ENCODE measurements around the gene MOCS3.
"Not testable (repeated sequence)": the region's sequence is repeated elsewhere in the genome, so short reads cannot be mapped to it uniquely, and the experiment has no call there.

The MOCS3 gene

DNA sequence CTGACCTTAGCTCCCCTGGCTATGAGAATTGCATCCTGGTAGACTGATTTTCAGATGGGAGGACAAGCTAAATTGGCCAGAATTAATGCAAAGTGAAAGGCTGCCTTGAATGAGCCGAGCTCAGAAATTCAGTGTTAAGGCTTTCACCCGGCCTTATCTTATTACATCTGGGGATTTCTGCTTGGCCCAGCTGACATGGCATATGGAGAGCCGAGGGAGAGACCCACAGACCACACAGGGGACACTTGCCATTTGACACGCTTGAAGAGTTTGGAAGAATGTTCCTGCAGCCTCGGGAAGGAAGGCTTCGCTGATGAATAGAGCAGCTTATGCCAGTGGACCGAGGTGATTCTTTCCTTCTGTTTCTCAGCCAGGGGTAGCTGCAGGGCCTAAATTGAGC, 9.0 kb downstream of the MOCS3 start:
- no peak for DNase-seq (ENCODE audit: extremely low spot score)
- ChIA-PET CTCF (interaction anchor here (1.1 to 7.1 kb wide), 6 partner anchors 15 to 176 kb away, joined by 3 to 55 read pairs (median 4); partner anchors contain the start of genes ADNP and BCAS4), POLR2A (no interaction called here)
- TF ChIP-seq, protein P1, sequence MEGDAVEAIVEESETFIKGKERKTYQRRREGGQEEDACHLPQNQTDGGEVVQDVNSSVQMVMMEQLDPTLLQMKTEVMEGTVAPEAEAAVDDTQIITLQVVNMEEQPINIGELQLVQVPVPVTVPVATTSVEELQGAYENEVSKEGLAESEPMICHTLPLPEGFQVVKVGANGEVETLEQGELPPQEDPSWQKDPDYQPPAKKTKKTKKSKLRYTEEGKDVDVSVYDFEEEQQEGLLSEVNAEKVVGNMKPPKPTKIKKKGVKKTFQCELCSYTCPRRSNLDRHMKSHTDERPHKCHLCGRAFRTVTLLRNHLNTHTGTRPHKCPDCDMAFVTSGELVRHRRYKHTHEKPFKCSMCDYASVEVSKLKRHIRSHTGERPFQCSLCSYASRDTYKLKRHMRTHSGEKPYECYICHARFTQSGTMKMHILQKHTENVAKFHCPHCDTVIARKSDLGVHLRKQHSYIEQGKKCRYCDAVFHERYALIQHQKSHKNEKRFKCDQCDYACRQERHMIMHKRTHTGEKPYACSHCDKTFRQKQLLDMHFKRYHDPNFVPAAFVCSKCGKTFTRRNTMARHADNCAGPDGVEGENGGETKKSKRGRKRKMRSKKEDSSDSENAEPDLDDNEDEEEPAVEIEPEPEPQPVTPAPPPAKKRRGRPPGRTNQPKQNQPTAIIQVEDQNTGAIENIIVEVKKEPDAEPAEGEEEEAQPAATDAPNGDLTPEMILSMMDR (IDR thresholded peaks at IDR 0.05; ENCODE audit: control extremely low read depth, extremely low read depth, low read depth, missing control alignments), result no peak

DNA sequence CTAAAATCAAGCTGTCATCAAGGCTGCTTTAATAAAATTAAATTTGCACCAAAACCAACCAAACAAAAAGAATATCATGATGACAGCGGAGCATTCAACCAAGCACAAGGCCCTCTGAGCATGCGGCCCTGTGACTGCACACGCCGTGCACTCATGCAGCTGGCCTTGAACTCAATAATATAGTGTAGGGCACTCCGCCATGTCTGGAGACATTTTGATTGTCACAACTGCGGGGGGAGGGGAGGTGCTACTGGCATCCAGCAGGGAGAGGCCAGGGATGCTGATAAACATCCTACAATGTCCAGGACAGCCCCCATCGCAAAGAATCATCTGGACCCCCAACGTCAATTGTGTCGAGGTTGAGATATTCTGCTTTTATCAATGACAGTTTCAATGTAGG, 9.7 kb downstream of the MOCS3 start:
- ChIA-PET CTCF (interaction anchor here (1.4 to 7.1 kb wide), 4 partner anchors 14 to 177 kb away, joined by 4 to 55 read pairs (median 4); partner anchors contain the start of gene BCAS4), POLR2A (no interaction called here)
- no peak for DNase-seq (ENCODE audit: extremely low spot score)
- TF ChIP-seq, protein P1 (IDR thresholded peaks at IDR 0.05; ENCODE audit: control extremely low read depth, extremely low read depth, low read depth, missing control alignments), result no peak

DNA sequence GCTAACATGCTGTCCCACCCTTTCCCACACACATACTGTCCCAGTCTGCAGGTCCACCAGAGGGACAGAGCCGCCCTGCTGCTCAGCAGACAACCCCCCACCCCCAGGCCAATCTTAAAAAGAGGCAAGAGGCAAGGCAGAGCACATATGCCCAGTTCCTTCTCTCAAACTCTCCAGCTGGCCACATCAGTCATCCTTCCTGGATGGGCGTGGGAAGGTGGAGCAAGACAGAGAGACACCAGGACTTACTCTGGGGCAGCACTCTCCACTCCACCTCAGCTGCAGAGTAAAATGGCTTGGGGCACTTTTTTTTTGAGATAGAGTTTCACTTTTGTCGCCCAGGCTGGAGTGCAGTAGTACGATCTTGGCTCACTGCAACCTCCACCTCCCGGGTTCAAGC, 10.8 kb downstream of the MOCS3 start:
- TF ChIP-seq, protein P1 (IDR thresholded peaks at IDR 0.05; ENCODE audit: control extremely low read depth, extremely low read depth, low read depth, missing control alignments), result no peak
- no peak for DNase-seq (ENCODE audit: extremely low spot score)
- POLR2A ChIA-PET, result no interaction called here
- CTCF ChIA-PET, result interaction anchor here (0.9 to 7.1 kb wide), 2 partner anchors 13 to 18 kb away, joined by 3 to 55 read pairs; no protein-coding TSS in a partner anchor

DNA sequence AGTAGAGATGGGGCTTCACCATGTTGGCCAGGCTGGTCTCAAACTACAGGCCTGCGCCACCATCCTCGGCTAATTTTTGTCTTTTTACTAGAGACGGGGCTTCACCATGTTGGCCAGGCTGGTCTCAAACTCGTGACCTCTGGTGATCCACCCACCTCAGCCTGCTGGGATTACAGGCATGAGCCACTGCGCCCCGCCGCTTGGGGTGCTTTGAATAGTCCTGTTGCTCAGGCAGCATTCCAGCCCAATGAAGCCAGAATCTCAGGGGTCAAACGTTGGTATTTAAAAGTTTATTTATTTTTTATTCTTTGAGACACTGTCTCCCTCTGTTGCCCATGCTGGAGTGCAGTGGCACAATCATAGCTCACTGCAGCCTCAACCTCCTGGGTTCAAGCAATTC, 11.3 kb downstream of the MOCS3 start:
- CTCF ChIA-PET, result interaction anchor here (0.9 to 7.1 kb wide), 2 partner anchors 13 to 17 kb away, joined by 3 to 55 read pairs; no protein-coding TSS in a partner anchor
- no peak for DNase-seq (ENCODE audit: extremely low spot score)
- TF ChIP-seq, protein P1 (IDR thresholded peaks at IDR 0.05; ENCODE audit: control extremely low read depth, extremely low read depth, low read depth, missing control alignments), result no peak
- POLR2A ChIA-PET, result no interaction called here

DNA sequence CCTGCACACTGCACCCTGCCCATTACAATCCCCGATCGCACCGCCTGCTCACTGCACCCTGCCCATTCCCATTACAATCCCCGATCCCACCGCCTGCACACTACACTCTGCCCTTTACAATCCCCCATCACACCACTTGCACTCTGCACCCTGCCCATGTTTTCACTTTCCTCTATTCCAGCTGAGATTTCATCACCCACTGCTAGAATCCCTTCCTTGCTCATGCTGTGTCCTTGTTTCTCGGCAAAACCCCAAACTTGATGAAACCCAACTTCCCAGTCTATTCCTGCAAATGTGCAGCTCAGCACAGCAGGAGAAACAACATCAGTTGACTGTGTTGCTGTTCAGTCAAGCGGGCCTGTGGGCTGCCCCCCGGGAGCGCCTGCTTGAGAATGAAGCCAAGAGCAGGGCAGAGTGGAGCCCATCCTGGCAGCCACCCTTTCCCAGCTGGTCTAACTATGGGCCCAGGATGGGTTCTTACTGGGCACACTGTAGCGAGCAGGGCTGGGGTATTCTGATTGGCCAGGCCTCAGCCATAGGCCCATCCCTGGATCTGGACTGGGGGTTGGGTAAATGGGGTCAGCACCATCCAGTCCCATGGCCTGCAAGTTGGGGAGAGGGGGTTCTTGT, 17.2 kb downstream of the MOCS3 start:
- CTCF ChIA-PET, result interaction anchor here (6.1 kb wide), 1 partner anchor 12 kb away, joined by 43 read pairs; no protein-coding TSS in a partner anchor
- TF ChIP-seq, protein P1 (IDR thresholded peaks at IDR 0.05; ENCODE audit: control extremely low read depth, extremely low read depth, low read depth, missing control alignments), result no peak
- no peak for DNase-seq (ENCODE audit: extremely low spot score)
- POLR2A ChIA-PET, result no interaction called here

DNA sequence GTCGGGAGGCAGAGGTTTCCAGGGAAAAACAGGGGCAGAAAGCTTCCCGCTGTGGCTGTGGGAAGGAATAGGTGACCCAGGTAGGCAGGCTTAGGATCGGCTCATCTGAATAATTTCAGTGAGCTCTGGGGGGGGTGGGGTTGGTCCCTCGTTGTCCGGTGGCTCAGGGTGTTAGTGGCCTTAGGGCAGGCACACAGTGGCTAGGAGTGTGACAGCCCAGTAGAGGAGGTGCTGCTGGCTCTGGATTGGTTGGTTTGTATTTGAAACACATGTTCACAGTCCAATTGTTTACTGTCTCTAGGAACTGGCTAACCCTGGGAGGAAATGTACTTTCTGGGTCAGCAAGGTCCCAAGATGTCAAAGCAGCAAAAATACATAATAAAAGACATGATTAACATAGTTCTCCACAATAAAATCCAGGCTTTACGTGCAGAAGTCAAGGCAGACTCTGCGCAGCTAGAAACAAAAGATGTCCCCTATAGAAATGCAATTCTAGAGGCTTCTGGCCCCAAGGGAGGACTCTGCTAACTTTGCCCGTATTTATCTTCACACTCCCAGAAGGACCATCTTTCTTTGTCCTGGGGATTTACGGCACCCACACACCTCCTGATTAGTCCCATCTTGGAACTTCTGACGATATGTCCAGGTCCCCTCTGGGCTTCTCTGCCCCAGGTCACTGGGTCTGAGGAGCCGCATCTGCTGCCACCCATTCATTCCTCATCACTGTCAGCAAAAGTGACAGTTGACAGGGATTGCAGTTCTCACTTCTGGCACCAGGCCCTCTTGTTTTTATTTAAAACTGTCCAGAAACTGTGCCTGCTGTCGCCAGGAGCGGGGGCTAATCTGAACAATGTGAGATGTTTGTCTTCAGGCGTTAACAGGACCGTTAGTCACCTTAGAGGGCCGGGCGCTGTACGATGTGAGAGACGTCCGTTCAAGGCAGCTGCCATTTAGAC, 18.7 kb downstream of the MOCS3 start:
- TF ChIP-seq, protein P1 (IDR thresholded peaks at IDR 0.05; ENCODE audit: control extremely low read depth, extremely low read depth, low read depth, missing control alignments), result no peak
- DNase-seq (ENCODE audit: extremely low spot score), result no peak
- ChIA-PET CTCF (interaction anchor here (1.7 to 6.1 kb wide), 4 partner anchors 10 to 348 kb away, joined by 6 to 43 read pairs (median 9); no protein-coding TSS in a partner anchor), POLR2A (no interaction called here)

DNA sequence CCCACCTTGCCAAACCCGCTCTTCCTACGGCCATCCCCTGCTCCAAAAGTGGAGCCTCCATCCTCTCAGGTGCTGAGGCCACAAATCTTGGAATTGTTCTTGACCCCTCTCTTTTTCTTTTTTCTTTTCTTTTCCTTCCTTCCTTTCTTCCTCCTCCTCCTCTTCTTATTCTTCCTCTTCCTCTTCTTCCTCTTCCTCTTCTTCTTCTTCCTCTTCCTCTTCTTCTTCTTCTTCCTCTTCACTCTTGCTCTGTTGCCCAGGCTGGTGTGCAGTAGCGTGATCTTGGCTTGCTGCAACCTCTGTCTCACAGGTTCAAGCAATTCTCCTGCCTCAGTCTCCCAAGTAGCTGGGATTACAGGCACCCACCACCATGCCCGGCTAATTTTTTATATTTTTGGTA, 19.9 kb downstream of the MOCS3 start:
- CTCF ChIA-PET, result interaction anchor here (1.7 to 2.0 kb wide), 3 partner anchors 9 to 347 kb away, joined by 6 to 12 read pairs (median 6); no protein-coding TSS in a partner anchor
- DNase-seq (ENCODE audit: extremely low spot score); POLR2A ChIA-PET: not testable (repeated sequence)
